Measurements from ENCODE around the gene MCMBP. TPM values are rescaled to one million over a fixed set of nuclear protein-coding genes. Genes with fewer than 3 reads are reported as not detected.

Gene MCMBP
- total and polyA plus RNA-seq, 8 donors = 40.6 to 66.5 (median 61.4) TPM

GRCh38 chr10:119784340-119785067, 88.1 kb downstream of the MCMBP start:
- no peak overlapping the region for H3K4me3 ChIP-seq
- no peak overlapping the region for H3K27ac ChIP-seq
- no peak for TF ChIP-seq CTCF (IDR thresholded peaks at IDR 0.05)
- H3K36me3 ChIP-seq = no peaks in the 10 kb centered on the region
- no peaks in the 10 kb centered on the region for H3K27me3 ChIP-seq
- intact Hi-C loops (cut with DNase I) = no loop called here
- DNase-seq (no peak), ATAC-seq (no peak)
- peaks cover 0 to 14% of the 10 kb centered on the region in 2 donors for H3K4me1 ChIP-seq
- no peaks in the 10 kb centered on the region for H3K9me3 ChIP-seq

DNA sequence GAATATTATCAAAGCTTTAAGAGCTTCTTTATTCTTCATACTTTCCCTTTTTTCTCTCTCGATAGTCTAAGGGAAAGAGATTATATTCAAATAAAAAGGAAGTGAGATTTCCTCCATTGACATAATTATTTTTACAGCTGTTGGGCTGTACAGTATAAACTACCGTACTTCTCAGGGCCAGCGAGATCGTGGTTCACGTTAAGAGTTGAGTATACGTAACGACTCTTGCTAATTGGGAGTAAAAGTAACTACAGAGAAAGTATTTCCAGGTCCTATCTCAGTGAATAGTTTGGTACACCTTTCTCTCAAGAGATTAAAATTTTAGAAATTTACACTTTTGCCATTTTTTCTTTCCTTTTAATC, 89.0 kb downstream of the MCMBP start:
- intact Hi-C loops (cut with DNase I) = no loop called here
- Histone ChIP-seq H3K36me3 (no peaks in the 10 kb centered on the region), H3K27me3 (no peaks in the 10 kb centered on the region), H3K27ac (no peak overlapping the region), H3K9me3 (no peaks in the 10 kb centered on the region), H3K4me3 (no peak overlapping the region), H3K4me1 (peaks cover 0 to 14% of the 10 kb centered on the region in 2 donors)
- TF ChIP-seq CTCF (IDR thresholded peaks at IDR 0.05) = no peak
- DNase-seq = no peak
- no peak for ATAC-seq

- peaks cover 0 to 14% of the 10 kb centered on the region in 2 donors for H3K4me1 ChIP-seq
- no peak for TF ChIP-seq CTCF (IDR thresholded peaks at IDR 0.05)
- no peak overlapping the region for H3K4me3 ChIP-seq
- intact Hi-C loops (cut with DNase I) = no loop called here
- no peaks in the 10 kb centered on the region for H3K9me3 ChIP-seq
- H3K27ac ChIP-seq = no peak overlapping the region
- no peaks in the 10 kb centered on the region for H3K27me3 ChIP-seq
- ATAC-seq (no peak), DNase-seq (no peak)
- no peaks in the 10 kb centered on the region for H3K36me3 ChIP-seq
Observed at GRCh38 chr10:119782981-119783664, 89.5 kb downstream of the MCMBP start.

DNA sequence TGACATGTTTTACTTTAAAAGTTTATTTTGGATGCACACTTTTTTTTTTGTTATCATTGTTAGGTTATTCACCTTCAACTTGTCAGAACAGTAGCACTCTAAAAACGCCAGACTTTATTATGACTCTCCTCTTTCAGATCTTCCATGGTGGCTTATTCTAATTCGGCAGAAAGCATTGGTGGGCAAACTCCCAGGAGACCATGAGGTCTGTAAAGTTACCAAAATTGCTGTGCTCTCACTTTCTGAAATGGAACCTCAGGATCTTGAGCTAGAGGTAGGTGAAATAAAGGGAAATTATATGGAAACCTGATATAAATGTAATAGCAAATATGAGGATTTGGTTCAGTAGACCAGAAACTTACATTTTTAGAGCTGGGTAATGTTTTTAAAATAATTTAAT, 91.1 kb downstream of the MCMBP start:
- Histone ChIP-seq H3K36me3 (no peaks in the 10 kb centered on the region), H3K4me1 (peaks cover 0 to 13% of the 10 kb centered on the region in 2 donors), H3K4me3 (no peak overlapping the region), H3K27me3 (no peaks in the 10 kb centered on the region), H3K9me3 (no peaks in the 10 kb centered on the region), H3K27ac (no peak overlapping the region)
- TF ChIP-seq CTCF (IDR thresholded peaks at IDR 0.05) = no peak
- no peak for ATAC-seq
- no peak for DNase-seq
- intact Hi-C loops (cut with DNase I) = no loop called here

DNA sequence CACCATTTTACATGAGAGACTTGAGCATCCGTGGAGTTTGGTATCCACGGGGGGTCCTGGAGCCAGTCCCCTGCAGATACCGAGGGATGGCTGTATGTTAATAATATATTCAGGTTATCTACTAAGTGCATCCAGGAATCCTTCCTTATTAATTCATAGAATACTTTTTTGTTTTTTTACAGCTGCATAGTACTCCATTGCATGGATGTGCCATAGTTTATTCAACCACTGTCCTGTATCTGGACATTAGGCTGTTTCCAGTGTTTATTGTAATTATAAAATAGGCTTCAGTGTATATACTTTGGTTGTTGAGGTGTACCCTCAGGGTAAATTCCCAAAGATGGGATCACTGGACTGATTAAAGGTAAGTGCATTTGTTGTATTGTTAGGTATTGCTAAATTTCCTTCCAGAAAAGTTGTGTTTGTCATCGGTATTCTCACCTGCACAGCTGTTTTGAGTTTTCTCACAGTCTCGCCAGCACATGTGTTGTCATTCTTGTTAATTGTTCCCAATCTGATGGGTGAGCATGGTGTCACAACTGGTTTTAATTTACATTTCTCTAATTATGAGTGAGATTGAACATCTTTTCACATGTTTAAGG, 91.7 kb downstream of the MCMBP start:
- intact Hi-C loops (cut with DNase I) = no loop called here
- H3K4me1 ChIP-seq = peaks cover 0 to 8% of the 10 kb centered on the region in 2 donors
- no peaks in the 10 kb centered on the region for H3K36me3 ChIP-seq
- H3K9me3 ChIP-seq = no peaks in the 10 kb centered on the region
- DNase-seq (no peak), ATAC-seq (no peak)
- no peak overlapping the region for H3K27ac ChIP-seq
- no peak overlapping the region for H3K4me3 ChIP-seq
- no peaks in the 10 kb centered on the region for H3K27me3 ChIP-seq
- TF ChIP-seq CTCF (IDR thresholded peaks at IDR 0.05) = no peak
